B cell (primary cell): ENCODE measurements around the gene FLT1. TPM values are rescaled to one million over a fixed set of nuclear protein-coding genes. Genes with fewer than 3 reads are reported as not detected.

Experiments
- ATAC-seq: fragments of 200-7000 bp; cut with Tn5 transposase; one replicate; pipeline ENCODE4 v1.10.0; 2021; ENCODE audit warnings: low read depth, mild to moderate bottlenecking, moderate number of reproducible peaks, moderate library complexity
- CTCF ChIA-PET: fragments of 350-600 bp; sonication (Branson Sonifier 250); formaldehyde crosslinking; loops from one replicate; lab custom pipeline; 2021; ENCODE audit warnings: antibody characterized with exemption, inconsistent platforms; lab: Charles Lee
- POLR2A ChIA-PET: fragments of 350-600 bp; sonication (Branson Sonifier 250); formaldehyde crosslinking; loops from one replicate; lab custom pipeline; 2021; ENCODE audit warnings: antibody characterized with exemption; lab: Charles Lee
- DNase-seq: peaks from one replicate; pipeline ENCODE4 v3.0.0; 2013
- H2AFZ ChIP-seq: 2 replicates; pipeline ENCODE4 v1.6.1; 2012; ENCODE audit warnings: mild to moderate bottlenecking, low read depth, low read length; ENCODE audit not compliant: insufficient read depth, poor library complexity, severe bottlenecking
- H3K27ac ChIP-seq, 2 donors: 1 replicate in 1 of 2; 2 replicates in 1 of 2; pipeline ENCODE4 v1.5.1; 2012 to 2013; ENCODE audit warnings: low read length in 2 of 2, mild to moderate bottlenecking in 2 of 2, moderate library complexity in 1 of 2
- H3K27me3 ChIP-seq, 4 experiments: fragments of 200-600 bp in 1 of 4; sonication (generic) in 1 of 4; replicated peaks in 1 of 4; 1 replicate in 2 of 4; 2 replicates in 2 of 4; pipeline versions ENCODE4 v1.6.1 to v1.7.0; 2013 to 2016; ENCODE audit warnings: low read length in 3 of 4, mild to moderate bottlenecking in 2 of 4, mixed read lengths in 1 of 4, moderate library complexity in 1 of 4; ENCODE audit not compliant: insufficient read depth in 4 of 4, control insufficient read depth in 3 of 4; ENCODE audit errors: control extremely low read depth in 1 of 4
- H3K36me3 ChIP-seq, 2 experiments: replicated peaks in 1 of 2; 1 replicate in 1 of 2; 2 replicates in 1 of 2; pipeline versions ENCODE4 v1.6.1 to v1.7.1; 2013; ENCODE audit warnings: low read length in 1 of 2; ENCODE audit not compliant: insufficient read depth in 2 of 2, control insufficient read depth in 1 of 2; ENCODE audit errors: control extremely low read depth in 1 of 2, extremely low read depth in 1 of 2
- H3K4me1 ChIP-seq, 2 donors: fragments of 200-600 bp in 1 of 2; sonication (generic) in 1 of 2; 1 replicate in 1 of 2; 2 replicates in 1 of 2; pipeline versions ENCODE4 v1.5.1 to v1.6.1; 2013 to 2017; ENCODE audit warnings: low read length in 2 of 2; ENCODE audit not compliant: control insufficient read depth in 2 of 2, insufficient read depth in 2 of 2
- H3K4me2 ChIP-seq: replicated peaks from 2 replicates; pipeline ENCODE3; 2012; ENCODE audit warnings: mild to moderate bottlenecking, low read depth, low read length; ENCODE audit not compliant: poor library complexity, severe bottlenecking
- H3K4me3 ChIP-seq, 5 experiments: fragments of 200-600 bp in 1 of 5; sonication (generic) in 1 of 5; 1 replicate in 3 of 5; 2 replicates in 2 of 5; pipeline versions ENCODE4 v1.5.1 to v1.7.0; 2011 to 2016; ENCODE audit warnings: low read length in 4 of 5, mild to moderate bottlenecking in 4 of 5, low read depth in 2 of 5, control low read depth in 1 of 5, moderate library complexity in 1 of 5; ENCODE audit not compliant: insufficient read depth in 1 of 5; ENCODE audit errors: control extremely low read depth in 1 of 5, extremely low read depth in 1 of 5
- H3K79me2 ChIP-seq: fragments of 200-600 bp; sonication (generic); one replicate; pipeline ENCODE4 v1.6.0; 2016; ENCODE audit warnings: low read length; ENCODE audit not compliant: control insufficient read depth, insufficient read depth
- H3K9ac ChIP-seq: fragments of 200-600 bp; sonication (generic); 2 replicates; pipeline ENCODE4 v1.6.1; 2017; ENCODE audit warnings: mild to moderate bottlenecking, low read length, moderate library complexity
- H3K9me3 ChIP-seq, 3 donors: one replicate each; pipeline versions ENCODE4 v1.6.1 to v1.7.1; 2013; ENCODE audit warnings: low read length in 2 of 3; ENCODE audit not compliant: control insufficient read depth in 2 of 3, insufficient read depth in 1 of 3; ENCODE audit errors: control extremely low read depth in 1 of 3
- H4K20me1 ChIP-seq: 2 replicates; pipeline ENCODE4 v1.6.0; 2012; ENCODE audit warnings: mild to moderate bottlenecking, low read length; ENCODE audit not compliant: insufficient read depth, control insufficient read depth, poor library complexity, severe bottlenecking
- H3K27ac Mint-ChIP-seq: one replicate; pipeline ENCODE4 v1.8.0; 2021; ENCODE audit warnings: mixed read lengths
- H3K27me3 Mint-ChIP-seq: one replicate; pipeline ENCODE4 v1.8.0; 2021; ENCODE audit warnings: mixed read lengths
- H3K4me1 Mint-ChIP-seq: one replicate; pipeline ENCODE4 v1.8.0; 2021; ENCODE audit warnings: mixed read lengths
- H3K4me3 Mint-ChIP-seq: one replicate; pipeline ENCODE4 v1.8.0; 2021; ENCODE audit warnings: mixed read lengths
- H3K9me3 Mint-ChIP-seq: one replicate; pipeline ENCODE4 v1.8.0; 2022; ENCODE audit warnings: mixed read lengths; ENCODE audit not compliant: insufficient read depth
- CTCF ChIP-seq: fragments of 200-600 bp; IDR thresholded peaks from one replicate; pipeline ENCODE4 v1.8.0; 2022; ENCODE audit warnings: antibody characterized with exemption, mild to moderate bottlenecking
- EZH2 ChIP-seq: IDR thresholded peaks from 2 replicates; pipeline ENCODE4 v1.6.1; 2012; ENCODE audit warnings: borderline replicate concordance, low read depth, mild to moderate bottlenecking, moderate library complexity, low read length; ENCODE audit not compliant: insufficient read depth, poor library complexity, severe bottlenecking
- WGBS: methylation state at CpG from one replicate; pipeline ENCODE4 v1.1.5; 2013; ENCODE audit warnings: missing lambda C conversion rate; ENCODE audit not compliant: insufficient coverage; 5-methylcytosine and 5-hydroxymethylcytosine counted together
- intact Hi-C: fragments of 100-400 bp; cut with micrococcal nuclease; formaldehyde crosslinking; loops from one replicate; pipeline ENCODE4 v1.10.0; 2022
- polyA plus RNA-seq: library from polyadenylated mRNA; depleted of rRNA; stranded (reverse); fragments of >200 nt; gene quantifications from 2 replicates; pipeline ENCODE4 v1.2.3, GENCODE V29; 2012
- total RNA-seq, 2 donors: library from RNA; stranded (reverse); fragments of 120-200 nt in 1 of 2; gene quantifications; 1 replicate in 1 of 2; 2 replicates in 1 of 2; pipeline versions ENCODE4 v1.2.3 to v1.2.4, GENCODE V29; 2013 to 2022

FLT1 gene
- total and polyA plus RNA-seq, 2 donors (not counting 1 experiment from before 2014, with no cell fraction given): 1.1 to 1.2 TPM

DNA sequence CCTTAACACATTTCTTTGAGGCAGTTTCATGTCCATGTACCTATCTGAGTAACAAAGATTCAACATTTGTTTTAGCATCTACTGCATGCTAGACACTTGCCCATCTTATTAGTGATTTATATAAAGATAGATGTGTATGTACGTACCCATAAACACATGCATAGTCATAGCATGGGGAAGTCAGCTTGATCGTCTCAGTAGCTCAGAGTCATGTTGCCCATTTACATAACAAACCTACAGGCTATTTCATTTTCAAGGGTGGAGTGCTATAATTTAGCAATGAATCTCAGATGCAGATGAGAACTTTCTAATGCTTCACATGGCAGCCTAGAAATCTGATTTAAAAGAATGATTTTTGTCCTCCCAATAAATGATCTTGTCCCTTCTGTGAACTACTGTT lies 23.5 kb downstream of the FLT1 start:
- H2AFZ ChIP-seq: no peak overlapping the region
- peaks cover 2% of the 10 kb centered on the region for H3K4me1 Mint-ChIP-seq
- DNase-seq: no peak
- H3K4me2 ChIP-seq: no peak overlapping the region
- TF ChIP-seq EZH2 (no peak), CTCF (no peak)
- no peak overlapping the region for H3K27ac Mint-ChIP-seq
- no peaks in the 10 kb centered on the region for H3K79me2 ChIP-seq
- H3K4me3 ChIP-seq: no peak overlapping the region
- intact Hi-C loops: no loop called here
- no peaks in the 10 kb centered on the region for H3K27me3 Mint-ChIP-seq
- no peak for ATAC-seq
- H3K27me3 ChIP-seq: peaks cover 0 to 3% (median 0%) of the 10 kb centered on the region in 4 experiments
- no peak overlapping the region for H3K4me3 Mint-ChIP-seq
- no peaks in the 10 kb centered on the region for H3K9me3 Mint-ChIP-seq
- H3K9me3 ChIP-seq: no peaks in the 10 kb centered on the region
- H4K20me1 ChIP-seq: no peaks in the 10 kb centered on the region
- no peaks in the 10 kb centered on the region for H3K36me3 ChIP-seq
- ChIA-PET POLR2A (no interaction called here), CTCF (no interaction called here)
- H3K4me1 ChIP-seq: no peaks in the 10 kb centered on the region
- H3K9ac ChIP-seq: no peak overlapping the region
- no CpG with 5 or more reads among the region's 2 CpGs for WGBS
- no peak overlapping the region for H3K27ac ChIP-seq

DNA sequence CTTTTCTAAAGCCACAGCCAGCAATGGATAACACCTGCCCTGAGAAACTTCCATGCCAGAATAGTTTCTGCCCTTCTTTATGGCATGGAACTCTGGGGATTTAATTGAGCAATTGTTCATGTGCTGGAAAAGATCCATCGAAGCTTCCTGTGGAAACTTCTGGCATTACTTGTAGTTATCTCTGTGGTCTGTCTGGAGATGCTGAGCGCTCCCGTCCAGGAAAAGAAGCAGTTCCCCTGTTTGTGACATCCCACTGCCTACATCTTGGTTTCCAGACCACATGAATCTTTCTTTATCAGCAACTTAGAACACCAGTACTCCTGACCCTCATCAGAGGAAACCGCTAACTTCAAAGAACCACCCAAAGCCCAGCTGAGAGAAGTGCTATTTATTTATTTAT lies 24.6 kb downstream of the FLT1 start:
- POLR2A ChIA-PET: no interaction called here
- Mint-ChIP-seq H3K27me3 (peaks cover 5% of the 10 kb centered on the region), H3K9me3 (no peaks in the 10 kb centered on the region), H3K4me1 (peaks cover 2% of the 10 kb centered on the region), H3K27ac (no peak overlapping the region), H3K4me3 (no peak overlapping the region)
- Histone ChIP-seq H2AFZ (no peak overlapping the region), H3K9me3 (no peaks in the 10 kb centered on the region), H4K20me1 (no peaks in the 10 kb centered on the region), H3K36me3 (no peaks in the 10 kb centered on the region), H3K4me1 (no peaks in the 10 kb centered on the region), H3K4me3 (no peak overlapping the region), H3K27me3 (peaks cover 0 to 3% (median 0%) of the 10 kb centered on the region in 4 experiments), H3K79me2 (no peaks in the 10 kb centered on the region), H3K27ac (no peak overlapping the region), H3K9ac (no peak overlapping the region), H3K4me2 (no peak overlapping the region)
- no peak for DNase-seq
- ATAC-seq: no peak
- CTCF ChIA-PET: no interaction called here
- intact Hi-C loops: no loop called here
- 100% methylated on average over 1 of the region's 4 CpGs for whole genome bisulfite sequencing
- no peak for TF ChIP-seq CTCF
- no peak for TF ChIP-seq EZH2
